22Rv1 (cell line): Measurements from ENCODE around the gene CPLANE2.

Experiments used
- H3K27ac ChIP-seq: fragments of 450-650 bp; 2 replicates; pipeline ENCODE4 v1.5.1; 2017
- CTCF ChIP-seq: fragments of 450-650 bp; IDR thresholded peaks from 2 replicates; pipeline ENCODE4 v1.5.1; 2017; ENCODE audit warnings: mild to moderate bottlenecking
- ZFX ChIP-seq: fragments of 450-650 bp; IDR thresholded peaks from 2 replicates; pipeline ENCODE4 v1.6.1; 2017; ENCODE audit warnings: antibody characterized with exemption, borderline replicate concordance

CPLANE2 gene

DNA sequence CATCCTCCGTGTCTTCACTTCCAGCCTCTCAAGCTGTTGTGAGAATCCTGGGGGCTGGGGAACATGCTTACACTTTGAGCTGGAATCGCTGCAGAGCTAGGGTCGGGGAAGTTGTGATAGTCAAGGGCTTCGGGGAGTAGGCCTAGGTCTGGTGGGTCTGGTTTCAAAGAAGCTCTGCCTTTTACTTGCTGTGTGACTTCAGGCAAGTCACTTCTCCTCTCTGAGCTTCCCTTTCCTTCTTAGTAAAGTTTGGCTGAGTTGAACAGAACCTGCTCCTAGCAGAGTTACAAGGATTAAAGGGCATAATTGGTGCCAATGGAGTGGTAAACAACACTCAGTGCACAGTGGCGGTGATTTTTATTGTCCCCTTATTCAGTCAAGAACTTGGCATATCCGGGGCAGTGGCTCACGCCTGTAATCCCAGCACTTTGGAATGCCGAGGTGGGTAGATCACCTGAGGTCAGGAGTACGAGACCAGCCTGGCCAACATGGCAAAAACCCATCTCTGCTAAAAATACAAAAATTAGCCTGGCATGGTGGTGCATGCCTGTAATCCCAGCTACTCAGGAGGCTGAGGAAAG lies 50.2 kb downstream of the CPLANE2 start:
- TF ChIP-seq CTCF (no peak), ZFX (no peak)
- no peak overlapping the region for H3K27ac ChIP-seq

DNA sequence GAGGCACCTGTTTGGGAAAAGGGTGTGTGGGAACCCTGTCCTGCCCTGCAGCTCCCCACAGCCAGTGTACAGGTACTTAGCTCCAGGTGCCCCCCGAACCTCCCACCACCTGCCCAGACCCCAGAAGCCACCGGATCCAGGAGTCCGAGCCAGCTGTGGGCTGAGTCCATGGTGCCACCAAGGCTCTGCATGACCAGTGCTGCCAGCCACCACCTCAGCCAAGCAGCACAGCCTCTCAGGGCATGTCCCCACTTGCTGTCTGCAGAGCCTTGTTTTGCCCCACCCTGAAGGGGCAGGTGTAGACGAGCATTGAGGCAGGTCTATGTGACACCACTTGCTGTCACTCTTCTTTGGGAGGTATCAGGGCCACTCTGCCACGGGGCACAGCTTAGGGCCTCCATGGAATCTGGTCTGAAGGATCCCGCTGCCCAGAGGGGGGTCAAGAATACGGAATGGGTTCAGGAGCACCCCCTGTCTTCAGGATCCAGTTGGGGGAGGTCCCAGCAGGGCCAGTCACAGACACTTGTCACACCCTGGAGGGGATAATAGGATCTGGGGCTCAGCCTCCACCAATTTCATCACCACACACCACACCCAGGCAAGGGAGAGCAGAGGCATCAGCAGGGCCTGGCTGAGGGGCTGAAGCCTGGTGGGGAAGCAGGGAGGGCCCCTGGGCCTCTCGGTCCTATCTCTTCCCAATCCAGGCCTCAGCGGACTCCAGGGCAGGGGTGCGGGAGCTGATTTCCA lies 52.3 kb downstream of the CPLANE2 start:
- no peak for TF ChIP-seq CTCF
- TF ChIP-seq ZFX = no peak
- H3K27ac ChIP-seq = no peak overlapping the region

DNA sequence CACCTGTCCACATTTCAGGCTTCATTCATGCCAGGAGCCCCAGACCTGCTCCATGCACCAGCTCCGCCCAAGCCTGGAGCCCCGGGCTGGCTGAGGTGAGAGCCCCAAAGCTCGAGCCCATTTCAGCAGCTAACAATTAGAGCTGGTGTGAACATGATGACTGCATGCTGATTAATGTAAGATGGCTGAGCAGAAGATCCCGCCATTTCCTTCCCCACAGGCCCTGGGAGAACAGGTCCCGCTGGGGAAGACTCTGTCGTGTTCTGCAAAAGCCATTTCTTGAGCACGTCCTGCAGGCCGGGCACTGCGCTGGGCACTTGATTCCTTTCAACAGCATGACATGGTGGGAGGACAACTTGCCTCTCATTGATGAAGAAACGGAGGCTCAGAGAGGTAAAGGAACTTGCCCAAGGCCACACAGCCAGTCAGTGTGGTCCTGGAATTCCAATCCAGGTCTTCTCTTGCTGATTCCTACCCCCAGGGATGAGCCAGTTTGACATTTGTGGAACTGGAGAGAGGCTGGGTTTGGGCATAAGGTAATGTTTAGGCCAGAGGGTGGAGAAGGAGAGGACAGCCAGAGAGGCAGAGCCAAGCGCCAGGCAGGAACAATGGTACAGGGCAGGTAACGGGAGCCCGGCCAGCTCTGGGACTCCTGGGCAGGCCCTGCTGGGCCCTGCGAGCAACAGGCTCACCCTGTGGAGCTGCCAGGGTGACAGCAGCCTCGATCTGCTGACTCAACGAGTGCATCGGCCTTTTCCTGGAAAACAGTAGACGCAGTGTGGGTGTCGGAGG lies 53.0 kb downstream of the CPLANE2 start:
- TF ChIP-seq CTCF (no peak), ZFX (no peak)

DNA sequence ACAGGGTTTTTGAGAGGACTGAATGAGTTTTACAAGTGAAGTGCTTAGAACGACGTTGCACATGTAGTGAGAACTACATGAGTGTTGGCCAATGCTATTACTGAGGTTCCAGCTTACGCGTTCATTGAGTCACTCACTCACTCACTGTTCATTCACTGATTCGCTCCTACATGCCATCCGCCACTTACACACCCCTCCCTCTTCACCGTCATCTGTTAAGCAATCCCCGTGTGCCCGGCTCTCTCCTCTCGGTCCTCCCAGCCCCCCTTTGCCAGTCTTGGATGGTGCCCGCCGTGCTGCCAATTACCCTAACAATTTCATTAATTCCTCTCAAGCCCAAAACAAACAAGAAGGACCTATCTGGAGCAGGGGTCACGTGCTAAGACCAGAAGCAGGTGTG lies 53.8 kb downstream of the CPLANE2 start:
- H3K27ac ChIP-seq = no peak overlapping the region
- no peak for TF ChIP-seq ZFX

More for the DNA sequence above, 53.0 kb downstream of the CPLANE2 start:
- no peak overlapping the region for H3K27ac ChIP-seq

DNA sequence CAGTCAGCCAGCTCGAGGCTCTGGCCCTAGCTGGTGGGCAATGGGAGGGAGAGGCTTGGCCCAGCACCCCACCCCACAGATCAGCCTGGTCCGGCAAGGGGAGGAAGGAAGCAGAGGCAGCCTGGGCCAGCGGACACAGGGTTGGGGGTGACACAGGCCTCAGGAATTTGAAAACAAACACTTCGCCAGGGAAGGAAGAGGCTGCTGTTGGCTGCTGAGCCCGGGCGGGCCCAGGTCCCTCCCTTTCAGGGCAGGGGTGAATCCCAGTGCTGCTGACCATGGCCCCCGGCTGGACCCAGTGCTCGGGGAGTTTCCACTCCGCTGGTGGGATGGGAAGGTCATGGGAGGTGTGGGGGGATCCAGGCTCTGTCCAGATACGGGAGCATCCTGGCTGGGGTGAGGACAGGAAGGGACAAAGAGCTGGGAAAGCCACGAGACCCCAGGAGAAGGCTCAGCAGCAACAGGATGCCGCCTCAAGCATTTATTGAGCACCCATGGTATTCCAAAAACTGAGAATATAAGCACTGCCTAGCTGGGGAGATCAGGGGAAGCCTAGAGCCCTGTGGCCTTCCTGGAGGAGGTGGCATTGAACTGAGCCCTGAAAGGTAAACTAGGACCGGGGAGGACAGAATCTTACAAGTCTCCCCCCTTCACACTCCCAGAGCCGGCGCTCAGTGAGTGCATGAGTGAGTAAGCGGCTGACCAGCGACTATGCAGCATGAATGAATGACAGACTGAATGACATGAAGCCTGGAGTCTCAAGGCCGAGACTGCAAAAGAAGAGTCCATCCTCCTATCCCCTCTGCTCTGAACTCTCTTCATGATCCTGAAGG lies 54.9 kb downstream of the CPLANE2 start:
- H3K27ac ChIP-seq = no peak overlapping the region
- no peak for TF ChIP-seq ZFX
- no peak for TF ChIP-seq CTCF
